ENCODE measurements around the gene SULT4A1. TPM values are rescaled to one million over a fixed set of nuclear protein-coding genes. Genes with fewer than 3 reads are reported as not detected.

Gene SULT4A1
- total and polyA plus RNA-seq, 4 donors: 0.08 to 0.37 TPM; not detected in 2

DNA sequence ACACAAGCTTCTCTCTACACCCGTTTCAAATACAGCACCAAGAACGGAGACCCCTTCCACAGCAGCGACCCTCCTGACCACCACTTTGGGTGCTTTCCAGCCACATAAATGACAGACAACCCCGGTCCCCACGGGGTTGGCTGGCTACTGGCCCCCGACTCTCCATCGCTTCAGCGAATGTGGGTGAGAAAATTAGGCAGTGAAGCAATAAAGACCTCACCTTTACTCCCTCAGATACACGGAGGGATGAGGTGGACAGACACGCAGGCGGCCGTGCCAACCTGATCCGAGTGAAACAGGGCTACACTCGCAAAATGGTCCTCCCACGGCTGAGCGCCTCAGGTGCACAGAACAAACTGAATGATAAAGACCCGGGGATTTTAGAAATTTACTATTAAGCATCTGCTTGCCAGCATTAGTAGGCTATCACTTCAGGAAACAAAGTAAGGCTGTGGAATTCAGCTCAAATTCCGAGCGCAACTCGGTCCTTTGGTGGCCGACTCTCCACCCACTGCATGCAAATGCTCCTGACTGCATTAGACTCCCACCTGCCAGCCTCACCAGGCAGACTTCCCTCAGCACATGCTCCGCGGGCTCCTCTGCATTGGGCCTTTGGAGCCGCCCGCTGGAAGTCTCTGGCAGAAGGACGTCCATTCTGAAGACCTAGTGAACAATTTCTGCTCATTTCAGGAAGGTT, 37.4 kb downstream of the SULT4A1 start:
- Histone ChIP-seq H3K27me3 (ENCODE audit: control insufficient read depth in 4 of 4, insufficient read depth in 4 of 4, low read length in 3 of 4) (no peaks in the 10 kb centered on the region), H3K4me1 (ENCODE audit: control insufficient read depth in 4 of 4, insufficient read depth in 4 of 4, low read length in 3 of 4) (peaks cover 6 to 32% (median 17%) of the 10 kb centered on the region in 4 donors), H3K9ac (ENCODE audit: low read depth in 1 of 2, low read length in 2 of 2) (no peak overlapping the region), H3K27ac (ENCODE audit: low read depth in 1 of 2, low read length in 2 of 2) (no peak overlapping the region), H3K4me3 (ENCODE audit: low read depth in 1 of 3, low read length in 3 of 3) (no peak overlapping the region), H3K9me3 (ENCODE audit: control insufficient read depth in 4 of 4, low read length in 3 of 4) (no peaks in the 10 kb centered on the region), H3K36me3 (ENCODE audit: control insufficient read depth in 4 of 4, insufficient read depth in 3 of 4, low read depth in 1 of 4, low read length in 3 of 4) (no peaks in the 10 kb centered on the region)
- 83% methylated on average over 26 of the region's 26 CpGs for WGBS
- DNase-seq (ENCODE audit: low spot score): no peak
- no peak for TF ChIP-seq YY1 (IDR thresholded peaks at IDR 0.05)
- no peak for TF ChIP-seq NR2F2 (IDR thresholded peaks at IDR 0.05)
- no peak for TF ChIP-seq HNF4A (conservative IDR thresholded peaks at IDR 0.05)
- TF ChIP-seq RAD21 (IDR thresholded peaks at IDR 0.05): no peak
- TF ChIP-seq, protein P1, sequence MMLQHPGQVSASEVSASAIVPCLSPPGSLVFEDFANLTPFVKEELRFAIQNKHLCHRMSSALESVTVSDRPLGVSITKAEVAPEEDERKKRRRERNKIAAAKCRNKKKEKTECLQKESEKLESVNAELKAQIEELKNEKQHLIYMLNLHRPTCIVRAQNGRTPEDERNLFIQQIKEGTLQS (IDR thresholded peaks at IDR 0.05): no peak
- no peak for TF ChIP-seq JUND (IDR thresholded peaks at IDR 0.05)
- TF ChIP-seq SP1 (IDR thresholded peaks at IDR 0.05): no peak
- no peak for TF ChIP-seq FOXA1 (IDR thresholded peaks at IDR 0.05)
- TF ChIP-seq TAF1 (conservative IDR thresholded peaks at IDR 0.05): no peak
- no peak for TF ChIP-seq ZBTB33 (IDR thresholded peaks at IDR 0.05)
- no peak for TF ChIP-seq GABPA (IDR thresholded peaks at IDR 0.05 in 1 of 2, conservative IDR thresholded peaks at IDR 0.05 in 1 of 2)
- TF ChIP-seq REST (IDR thresholded peaks at IDR 0.05): no peak

DNA sequence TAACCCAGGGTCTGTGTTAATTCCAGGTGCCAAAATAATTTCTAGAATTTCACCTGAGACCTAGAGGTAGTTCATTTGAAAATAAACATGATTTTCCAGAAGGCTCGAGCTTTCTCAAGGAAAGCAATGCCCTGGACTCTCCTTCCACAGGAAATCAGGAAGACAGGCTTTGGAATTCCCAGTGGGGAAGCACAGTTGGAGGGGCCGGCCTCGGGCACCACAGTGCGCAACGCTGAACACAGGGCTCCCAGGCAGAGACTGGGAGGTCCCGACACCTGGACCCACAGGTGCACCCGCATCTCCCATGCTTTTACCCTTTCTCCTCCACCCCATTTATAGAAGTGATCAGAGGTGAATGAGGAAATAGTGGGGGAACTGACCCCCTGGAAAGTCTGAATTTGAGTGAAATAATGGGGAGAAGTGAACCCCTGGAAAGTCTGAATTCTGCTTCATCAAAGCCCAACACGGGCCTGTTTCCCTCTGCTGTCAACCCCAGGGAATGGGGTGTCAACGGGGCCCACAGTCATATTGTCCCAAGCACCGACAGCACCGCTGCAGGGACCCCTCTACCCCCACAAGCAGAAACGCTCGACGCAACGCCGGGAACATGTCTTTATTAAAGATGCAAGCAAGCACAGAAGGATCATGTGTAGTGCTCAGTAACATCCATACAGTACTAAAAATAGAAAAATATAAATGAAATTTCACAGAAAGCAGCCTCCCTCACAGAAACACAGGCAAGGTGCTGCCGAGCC, 38.2 kb downstream of the SULT4A1 start:
- no peak overlapping the region for H3K9ac ChIP-seq (ENCODE audit: low read depth in 1 of 2, low read length in 2 of 2)
- H3K9me3 ChIP-seq (ENCODE audit: control insufficient read depth in 4 of 4, low read length in 3 of 4): no peaks in the 10 kb centered on the region
- H3K4me3 ChIP-seq (ENCODE audit: low read depth in 1 of 3, low read length in 3 of 3): no peak overlapping the region
- no peaks in the 10 kb centered on the region for H3K27me3 ChIP-seq (ENCODE audit: control insufficient read depth in 4 of 4, insufficient read depth in 4 of 4, low read length in 3 of 4)
- H3K4me1 ChIP-seq (ENCODE audit: control insufficient read depth in 4 of 4, insufficient read depth in 4 of 4, low read length in 3 of 4): peaks cover 6 to 32% (median 17%) of the 10 kb centered on the region in 4 donors
- no peaks in the 10 kb centered on the region for H3K36me3 ChIP-seq (ENCODE audit: control insufficient read depth in 4 of 4, insufficient read depth in 3 of 4, low read depth in 1 of 4, low read length in 3 of 4)
- TF ChIP-seq EGR1 (IDR thresholded peaks at IDR 0.05; ENCODE audit: low read depth in 2 of 2) (no peak), FOXA1 (IDR thresholded peaks at IDR 0.05) (no peak)
- DNase-seq (ENCODE audit: low spot score): peak; percentile 8
- 74% methylated on average over 17 of the region's 17 CpGs for WGBS
- H3K27ac ChIP-seq (ENCODE audit: low read depth in 1 of 2, low read length in 2 of 2): peak overlapping the region; percentile 94 to 96

All from liver (tissue), 9 donors.